IPS-NIHi11 (cell line): ENCODE measurements around the gene PRRT1B.

ENCODE experiments used
- DNase-seq: peaks from one replicate; pipeline ENCODE4 v3.0.0; 2012; ENCODE audit warnings: mixed read lengths, low spot score

The PRRT1B gene

DNA sequence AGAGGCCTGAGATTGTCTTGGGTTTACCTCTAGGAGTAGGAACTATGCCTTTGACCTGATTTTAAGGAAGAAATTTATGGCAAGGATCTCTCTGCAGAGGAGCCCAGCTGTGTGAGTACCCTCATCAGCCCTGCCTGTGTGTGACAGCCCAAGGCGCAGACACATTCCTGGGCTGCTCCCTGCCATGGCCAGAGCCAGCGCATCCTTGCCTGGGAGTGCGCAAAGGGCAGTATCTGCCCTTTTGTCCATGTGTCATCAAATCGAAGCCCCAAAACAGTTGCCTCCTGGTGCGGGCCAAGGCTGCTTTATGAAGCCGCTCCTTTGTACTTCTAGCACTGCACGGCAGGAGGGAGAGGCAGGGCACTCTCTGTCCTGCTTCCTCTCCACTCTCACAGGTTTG is 51.9 kb downstream of the PRRT1B start:
- DNase-seq: no peak

- DNase-seq: no peak
These were observed 52.8 kb downstream of the PRRT1B start for GRCh38 chr9:131598121-131598520.

DNA sequence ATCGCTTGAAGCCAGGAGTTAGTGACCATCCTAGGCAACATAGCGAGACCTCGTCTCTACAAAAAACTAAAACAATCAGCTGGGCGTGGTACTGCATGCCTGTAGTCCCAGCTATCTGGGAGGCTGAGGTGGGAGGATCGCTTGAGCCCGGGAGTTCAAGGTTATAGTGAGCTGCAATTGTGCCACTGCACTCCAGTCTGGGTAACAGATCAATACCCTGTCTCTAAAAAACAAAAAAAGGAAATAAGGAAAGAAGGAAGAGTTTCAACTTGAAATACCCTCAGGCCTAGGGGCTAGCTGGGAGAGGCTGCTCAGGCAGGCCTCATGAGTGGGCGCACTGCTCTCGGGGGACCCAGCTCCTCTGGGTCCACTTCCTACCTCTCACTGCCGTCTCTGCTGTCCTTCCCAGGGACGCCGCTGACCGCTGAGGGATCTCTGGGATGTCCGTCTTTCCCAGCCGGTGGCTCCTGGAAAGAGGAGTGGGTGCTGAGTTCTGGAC is 56.4 kb downstream of the PRRT1B start:
- no peak for DNase-seq

DNA sequence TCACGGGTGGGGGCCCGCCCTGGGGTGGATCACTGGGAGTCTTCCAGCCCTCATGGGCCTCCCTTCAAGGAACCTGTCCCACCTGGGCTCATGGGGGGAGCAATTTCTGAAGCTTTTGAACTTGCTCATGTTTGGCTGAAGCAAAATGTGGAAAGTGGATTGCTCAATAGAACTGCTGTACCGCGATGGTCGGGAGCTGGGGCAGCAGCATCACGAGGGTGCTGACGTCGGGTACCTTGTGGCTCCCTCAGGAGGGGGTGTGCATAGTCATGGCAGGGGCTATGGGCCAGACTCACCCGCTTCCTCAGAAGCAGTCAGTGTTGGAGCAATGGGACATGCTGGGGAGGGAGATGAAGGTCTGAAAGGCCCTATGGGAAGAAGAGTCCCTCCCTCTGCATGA is 57.9 kb downstream of the PRRT1B start:
- DNase-seq: no peak

DNA sequence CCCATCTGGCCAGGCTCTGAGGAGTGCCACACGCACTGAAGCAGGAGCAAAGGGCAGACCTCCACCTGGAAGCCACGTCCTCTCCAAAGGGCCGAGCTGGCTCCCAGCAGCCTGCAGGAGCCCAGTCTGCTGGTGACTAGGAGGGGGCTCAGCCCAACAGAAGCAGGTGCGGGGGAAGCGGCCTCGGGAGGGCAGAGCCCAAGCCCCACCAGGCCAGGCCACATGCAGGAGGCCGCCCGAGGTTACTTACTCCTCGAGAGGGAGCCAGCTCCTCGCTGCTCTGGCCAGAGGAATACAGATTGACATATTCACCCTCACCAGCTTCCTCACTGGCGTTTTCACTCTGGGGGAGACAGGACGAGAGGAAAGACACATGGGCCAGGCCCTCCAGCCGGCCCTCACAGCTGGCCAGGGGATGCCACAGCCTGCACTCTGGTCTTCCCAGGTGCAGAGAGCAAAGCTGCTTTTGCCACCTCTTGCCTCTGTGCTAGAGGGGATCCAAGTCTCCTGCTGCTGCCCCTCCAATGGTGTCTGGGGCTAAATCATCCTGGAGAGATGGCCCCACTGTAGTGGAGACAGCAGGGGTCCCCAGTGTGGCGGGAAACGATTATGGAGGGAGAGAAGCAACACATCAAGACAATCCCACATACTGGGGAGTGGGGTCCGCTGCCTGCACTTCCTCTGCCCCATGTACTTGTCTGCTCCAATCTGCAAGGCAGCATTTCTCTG is 58.6 kb downstream of the PRRT1B start:
- DNase-seq: no peak

GRCh38 chr9:131605770-131606590 is 60.7 kb downstream of the PRRT1B start:
- no peak for DNase-seq

GRCh38 chr9:131606896-131607567 is 61.7 kb downstream of the PRRT1B start:
- DNase-seq: no peak

DNA sequence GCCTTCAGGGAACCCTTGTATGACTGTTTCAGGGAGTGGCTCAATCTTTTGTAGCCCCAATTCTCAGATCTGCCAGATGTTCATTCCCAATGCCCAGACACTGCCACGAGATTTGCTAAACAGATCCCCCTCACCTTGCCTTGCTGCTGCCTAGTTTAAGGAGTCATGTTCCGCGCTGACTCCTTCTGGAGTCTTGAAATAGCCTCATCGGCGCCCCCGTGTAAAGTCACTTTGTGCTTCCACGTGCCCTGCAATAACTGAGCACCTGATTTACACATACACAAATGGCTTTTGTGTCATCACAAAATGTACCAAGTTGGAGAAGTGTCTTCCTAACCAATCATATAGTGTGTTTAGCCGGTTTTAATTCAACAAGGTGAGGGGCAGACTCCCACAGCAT is 62.3 kb downstream of the PRRT1B start:
- DNase-seq: no peak

GRCh38 chr9:131608493-131609037 is 63.2 kb downstream of the PRRT1B start:
- peak; percentile 91 for DNase-seq
